Nephron progenitor cell (in vitro differentiated cells): Measurements from ENCODE around the gene NDRG3.

ENCODE experiments used
- DNase-seq: peaks from one replicate; pipeline ENCODE4 v3.0.0; 2021
- H3K27ac Mint-ChIP-seq: 2 replicates; pipeline ENCODE4 v1.8.0; 2021; ENCODE audit warnings: mild to moderate bottlenecking, moderate library complexity, mixed read lengths
- H3K27me3 Mint-ChIP-seq: 2 replicates; pipeline ENCODE4 v1.8.0; 2021; ENCODE audit warnings: mild to moderate bottlenecking, low read depth, mixed read lengths; ENCODE audit not compliant: poor library complexity
- H3K36me3 Mint-ChIP-seq: 2 replicates; pipeline ENCODE4 v1.8.0; 2021; ENCODE audit warnings: low read depth, mixed read lengths
- H3K4me1 Mint-ChIP-seq: 2 replicates; pipeline ENCODE4 v1.8.0; 2021; ENCODE audit warnings: mixed read lengths
- H3K4me3 Mint-ChIP-seq: 2 replicates; pipeline ENCODE4 v1.8.0; 2021; ENCODE audit warnings: mild to moderate bottlenecking, moderate library complexity, mixed read lengths
- H3K9me3 Mint-ChIP-seq: 2 replicates; pipeline ENCODE4 v1.8.0; 2021; ENCODE audit warnings: mild to moderate bottlenecking, moderate library complexity, mixed read lengths
- TF ChIP-seq, protein P1 (sequence below): fragments of 200-600 bp; sonication (generic); IDR thresholded peaks from 2 replicates; pipeline ENCODE4 v1.5.0; 2021; ENCODE audit warnings: antibody characterized with exemption

NDRG3 gene

DNA sequence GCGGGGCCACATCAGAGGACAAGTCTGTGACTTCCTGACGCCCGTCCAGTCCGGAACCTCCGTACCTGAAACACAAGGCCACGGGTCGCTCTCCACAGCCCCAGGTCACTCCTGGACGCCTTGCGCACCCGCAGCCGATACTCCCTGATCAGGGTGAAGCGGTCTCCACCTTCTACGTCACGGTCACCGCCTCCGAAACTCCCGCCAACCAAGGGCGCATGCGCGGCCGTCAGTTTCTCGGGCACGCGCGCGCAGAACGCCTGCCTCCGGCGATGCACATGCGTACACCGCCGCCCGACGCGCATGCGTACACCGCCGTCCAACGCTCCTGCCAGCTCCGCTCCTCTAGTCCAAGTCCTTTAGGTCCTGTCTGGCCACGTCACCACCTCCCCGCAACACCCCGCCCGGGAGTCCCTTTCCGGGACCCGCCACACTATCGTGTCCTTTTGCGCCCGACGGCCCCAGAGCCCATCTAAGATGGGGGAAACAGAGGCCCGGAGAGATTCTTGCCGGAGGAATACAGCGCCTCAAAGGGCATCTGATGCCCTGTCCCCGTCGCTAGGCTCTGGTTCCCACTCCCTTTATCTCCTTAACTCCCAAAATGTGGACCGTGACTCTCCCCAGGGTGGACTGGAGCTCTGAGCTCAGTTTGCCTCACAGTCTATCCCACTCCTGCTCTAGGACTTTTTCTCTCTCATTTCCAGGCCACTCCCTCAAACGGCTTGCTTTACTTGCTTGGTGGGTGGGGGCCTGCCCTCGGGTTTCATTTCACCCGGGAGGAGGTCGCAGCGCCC, 27.9 kb upstream of the NDRG3 start, which contains the start of gene DSN1:
TSS of gene DSN1 (minus strand) at position 167 of the 794 bp plus-strand sequence. CDS start 2,305 bp downstream, outside the sequence.
- TF ChIP-seq, protein P1, sequence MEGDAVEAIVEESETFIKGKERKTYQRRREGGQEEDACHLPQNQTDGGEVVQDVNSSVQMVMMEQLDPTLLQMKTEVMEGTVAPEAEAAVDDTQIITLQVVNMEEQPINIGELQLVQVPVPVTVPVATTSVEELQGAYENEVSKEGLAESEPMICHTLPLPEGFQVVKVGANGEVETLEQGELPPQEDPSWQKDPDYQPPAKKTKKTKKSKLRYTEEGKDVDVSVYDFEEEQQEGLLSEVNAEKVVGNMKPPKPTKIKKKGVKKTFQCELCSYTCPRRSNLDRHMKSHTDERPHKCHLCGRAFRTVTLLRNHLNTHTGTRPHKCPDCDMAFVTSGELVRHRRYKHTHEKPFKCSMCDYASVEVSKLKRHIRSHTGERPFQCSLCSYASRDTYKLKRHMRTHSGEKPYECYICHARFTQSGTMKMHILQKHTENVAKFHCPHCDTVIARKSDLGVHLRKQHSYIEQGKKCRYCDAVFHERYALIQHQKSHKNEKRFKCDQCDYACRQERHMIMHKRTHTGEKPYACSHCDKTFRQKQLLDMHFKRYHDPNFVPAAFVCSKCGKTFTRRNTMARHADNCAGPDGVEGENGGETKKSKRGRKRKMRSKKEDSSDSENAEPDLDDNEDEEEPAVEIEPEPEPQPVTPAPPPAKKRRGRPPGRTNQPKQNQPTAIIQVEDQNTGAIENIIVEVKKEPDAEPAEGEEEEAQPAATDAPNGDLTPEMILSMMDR, result no peak
- H3K27me3 Mint-ChIP-seq, result peaks cover 16% of the 10 kb centered on the region
- peak; percentile 100 for DNase-seq
- H3K36me3 Mint-ChIP-seq, result peaks cover 6% of the 10 kb centered on the region
- no peaks in the 10 kb centered on the region for H3K9me3 Mint-ChIP-seq
- H3K4me1 Mint-ChIP-seq, result peaks cover 48% of the 10 kb centered on the region
- peak within 1 kb of the TSS; percentile 92 for H3K4me3 Mint-ChIP-seq
- peak within 1 kb of the TSS; percentile 99 for H3K27ac Mint-ChIP-seq

DNA sequence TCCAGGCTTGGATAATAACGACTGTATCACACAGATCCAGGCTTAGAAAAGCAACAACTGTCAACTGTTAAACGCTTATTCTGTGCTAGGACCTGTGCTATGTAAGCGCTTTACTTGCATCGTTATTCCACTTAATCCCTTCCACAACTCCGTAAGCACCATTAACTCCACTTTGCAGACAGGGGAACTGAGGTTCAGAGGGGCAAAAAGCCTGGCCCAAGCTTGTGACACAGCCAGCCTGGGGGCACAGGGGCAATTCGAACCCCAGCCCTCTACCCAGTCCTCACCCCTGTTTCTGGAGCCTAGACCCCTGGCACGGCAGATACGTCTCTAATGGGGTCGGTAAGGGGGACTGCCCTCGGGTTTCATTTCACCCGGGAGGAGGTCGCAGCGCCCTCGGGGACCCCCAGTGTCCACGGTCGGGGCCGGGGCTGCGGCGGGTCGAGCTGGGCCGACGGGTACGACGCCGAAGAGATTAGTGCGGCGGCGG, 27.3 kb upstream of the NDRG3 start:
- H3K4me3 Mint-ChIP-seq, result peak overlapping the region; percentile 92
- H3K9me3 Mint-ChIP-seq, result no peaks in the 10 kb centered on the region
- TF ChIP-seq, protein P1, result no peak
- peak overlapping the region; percentile 82 for H3K27ac Mint-ChIP-seq
- H3K36me3 Mint-ChIP-seq, result peaks cover 6% of the 10 kb centered on the region
- no peak for DNase-seq
- peaks cover 12% of the 10 kb centered on the region for H3K27me3 Mint-ChIP-seq
- peaks cover 48% of the 10 kb centered on the region for H3K4me1 Mint-ChIP-seq

DNA sequence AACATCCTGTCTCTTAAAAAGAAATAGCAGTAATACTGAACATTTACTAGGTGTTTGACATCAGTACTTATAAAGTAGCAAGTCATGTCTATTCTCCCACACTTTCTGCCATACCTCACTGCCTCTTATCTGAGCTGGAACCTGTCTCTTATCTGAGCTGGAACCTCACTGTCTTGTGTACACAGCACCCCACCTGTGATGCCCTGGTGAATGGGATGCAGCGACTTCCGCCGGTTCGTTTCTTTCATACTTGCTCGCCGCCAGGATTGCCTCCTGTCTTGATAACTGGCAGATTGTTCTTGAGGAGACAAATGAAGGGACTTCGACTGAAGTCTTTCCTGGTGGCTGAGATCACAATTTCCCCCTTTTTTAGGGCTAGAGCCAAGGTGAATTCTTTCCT, 24.8 kb upstream of the NDRG3 start:
- H3K4me1 Mint-ChIP-seq, result peaks cover 44% of the 10 kb centered on the region
- H3K27me3 Mint-ChIP-seq, result peaks cover 8% of the 10 kb centered on the region
- H3K9me3 Mint-ChIP-seq, result no peaks in the 10 kb centered on the region
- DNase-seq, result no peak
- H3K4me3 Mint-ChIP-seq, result no peak overlapping the region
- TF ChIP-seq, protein P1, result no peak
- peak overlapping the region; percentile 38 for H3K27ac Mint-ChIP-seq
- H3K36me3 Mint-ChIP-seq, result peaks cover 14% of the 10 kb centered on the region

DNA sequence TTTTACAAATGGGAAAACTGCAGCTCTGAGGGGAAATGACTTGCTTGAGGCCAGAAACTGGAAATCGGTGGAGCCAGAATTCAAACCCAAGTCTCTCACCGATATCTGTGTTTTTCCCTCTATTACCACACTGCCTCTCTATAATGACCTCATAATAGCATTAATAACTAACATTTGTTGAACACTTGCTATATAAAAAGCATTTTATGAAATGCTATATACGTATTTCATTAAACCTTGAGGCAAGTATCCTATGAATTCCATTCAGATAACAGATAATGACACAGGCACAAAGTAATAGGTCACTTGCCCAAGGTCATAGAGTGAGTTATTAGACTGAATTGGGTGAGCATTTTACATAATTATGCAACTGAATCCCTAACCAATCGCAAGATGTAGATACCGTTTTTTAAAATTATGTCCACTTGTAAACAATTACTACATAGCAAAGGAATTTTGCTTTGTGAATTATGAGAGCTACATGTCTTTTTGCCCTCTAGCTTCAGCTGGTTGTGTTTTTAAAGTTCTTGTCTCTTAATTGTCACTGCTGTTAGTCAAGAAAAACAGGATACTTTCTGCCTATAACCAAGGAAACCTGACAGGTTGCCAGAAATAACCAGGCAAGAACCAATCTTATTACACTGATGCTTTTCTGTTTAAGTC, 23.0 kb upstream of the NDRG3 start:
- Mint-ChIP-seq H3K27ac (no peak overlapping the region), H3K9me3 (no peaks in the 10 kb centered on the region), H3K36me3 (peaks cover 14% of the 10 kb centered on the region), H3K27me3 (peaks cover 5% of the 10 kb centered on the region), H3K4me1 (peaks cover 31% of the 10 kb centered on the region), H3K4me3 (no peak overlapping the region)
- TF ChIP-seq, protein P1, result no peak
- DNase-seq, result no peak

DNA sequence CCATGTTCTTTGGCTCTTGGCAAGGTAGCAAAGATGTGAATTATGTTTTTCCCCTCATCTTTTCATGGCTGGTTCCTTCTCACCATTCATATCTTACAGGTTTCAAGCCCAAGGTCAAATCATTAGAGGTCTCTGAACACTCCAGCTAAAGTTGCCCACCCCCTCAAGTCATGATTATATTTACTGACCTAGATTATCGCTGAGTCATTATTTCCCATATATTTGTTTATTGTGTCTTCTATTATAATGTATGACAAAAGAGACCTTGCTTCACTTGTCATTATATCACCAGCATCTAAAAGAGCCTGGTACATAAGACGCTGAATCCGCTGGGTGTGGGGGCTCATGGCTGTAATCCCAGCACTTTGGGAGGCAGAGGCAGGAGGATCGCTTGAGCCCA, 15.2 kb upstream of the NDRG3 start:
- Mint-ChIP-seq H3K36me3 (peaks cover 18% of the 10 kb centered on the region), H3K27me3 (no peaks in the 10 kb centered on the region), H3K27ac (peak overlapping the region; percentile 26), H3K4me3 (no peak overlapping the region), H3K9me3 (no peaks in the 10 kb centered on the region), H3K4me1 (no peaks in the 10 kb centered on the region)
- TF ChIP-seq, protein P1, result no peak
- no peak for DNase-seq
